Activated CD8-positive, alpha-beta memory T cell treated with anti-CD3 and anti-CD28 coated beads for 36 hours (primary cell): Measurements from ENCODE around the gene OR11A1. TPM values are rescaled to one million over a fixed set of nuclear protein-coding genes. Genes with fewer than 3 reads are reported as not detected.

Source experiments
- CTCF ChIA-PET: fragments of 350-600 bp; sonication (Branson Sonifier 250); formaldehyde crosslinking; loops from one replicate; lab custom pipeline; 2021; ENCODE audit warnings: antibody characterized with exemption; lab: Charles Lee
- POLR2A ChIA-PET: fragments of 350-600 bp; sonication (Branson Sonifier 250); formaldehyde crosslinking; loops from one replicate; lab custom pipeline; 2021; ENCODE audit warnings: antibody characterized with exemption; lab: Charles Lee
- total RNA-seq, 2 experiments: library from RNA; stranded (reverse); gene quantifications; one replicate each; pipeline ENCODE4 v1.2.3, GENCODE V29; 2021

OR11A1 gene
- total RNA-seq, 2 experiments from 2014 or later: not detected

- ChIA-PET POLR2A (no interaction called here), CTCF (no interaction called here)
These were observed 37.4 kb downstream of the OR11A1 start for GRCh38 chr6:29419516-29419915.

GRCh38 chr6:29414588-29414987 lies 42.3 kb downstream of the OR11A1 start, which contains the start of gene OR12D1:
Gene OR12D1 (plus strand): TSS chr6:29414928.
- ChIA-PET POLR2A (no interaction called here), CTCF (no interaction called here)

GRCh38 chr6:29403801-29404200 lies 53.1 kb downstream of the OR11A1 start:
- ChIA-PET POLR2A (no interaction called here), CTCF (no interaction called here)

- CTCF ChIA-PET: no interaction called here
- POLR2A ChIA-PET: no interaction called here
These were observed 57.3 kb downstream of the OR11A1 start for GRCh38 chr6:29399525-29399924.

- POLR2A ChIA-PET: no interaction called here
- CTCF ChIA-PET: no interaction called here
These were observed 61.5 kb downstream of the OR11A1 start, which contains the start of gene OR12D2 for GRCh38 chr6:29395331-29395730. Gene OR12D2 (plus strand): TSS chr6:29395631. CDS start chr6:29396700, 1,069 bp downstream.

- ChIA-PET POLR2A (no interaction called here), CTCF (no interaction called here)
These were observed 68.3 kb downstream of the OR11A1 start for GRCh38 chr6:29388533-29388932.

- ChIA-PET POLR2A (no interaction called here), CTCF (no interaction called here)
These were observed 80.9 kb downstream of the OR11A1 start for GRCh38 chr6:29376003-29376402.

Other genes with a start within 250 kb of the OR11A1 start
- gene OR14J1, start 155.4 kb downstream of the OR11A1 start, total RNA-seq: not detected
- gene OR5V1, start 88.2 kb downstream of the OR11A1 start, total RNA-seq: not detected
- not detected for gene OR12D3, start 81.8 kb downstream of the OR11A1 start, total RNA-seq
- not detected for gene OR12D2, start 61.4 kb downstream of the OR11A1 start, total RNA-seq
- not detected for gene OR12D1, start 42.1 kb downstream of the OR11A1 start, total RNA-seq
- gene OR10C1, start 17.8 kb downstream of the OR11A1 start, total RNA-seq: not detected
- not detected for gene OR2H1, start 84 bp upstream of the OR11A1 start, total RNA-seq
- not detected for gene MAS1L, start 30.9 kb upstream of the OR11A1 start, total RNA-seq
- 1 to 10 TPM in 1 of 2 experiments, under 1 TPM in 1; 0.84 to 1.8 TPM for gene UBD, start 102.7 kb upstream of the OR11A1 start, total RNA-seq
- not detected for gene OR2H2, start 128.1 kb upstream of the OR11A1 start, total RNA-seq
- gene GABBR1, start 176.1 kb upstream of the OR11A1 start, total RNA-seq: 10 to 100 TPM in 1 of 2 experiments, 1 to 10 TPM in 1; 9.6 to 11.3 TPM
- gene MOG, start 200.0 kb upstream of the OR11A1 start, total RNA-seq: not detected
- 10 to 100 TPM; 10.8 to 10.9 TPM for gene ZFP57, start 224.1 kb upstream of the OR11A1 start, total RNA-seq